H9 (cell line): ENCODE data around the gene DAPK2. TPM values are rescaled to one million over a fixed set of nuclear protein-coding genes. Genes with fewer than 3 reads are reported as not detected.

Experiments used
- DNase-seq: peaks from one replicate; pipeline ENCODE4 v3.0.0-alpha.2; 2017
- H2AFZ ChIP-seq: one replicate; pipeline ENCODE4 v1.6.1; 2013; ENCODE audit warnings: mild to moderate bottlenecking, low read length, control low read depth, moderate library complexity
- H2AK5ac ChIP-seq: 2 replicates; pipeline ENCODE4 v1.6.1; 2013; ENCODE audit warnings: low read length, control low read depth, mixed read lengths; ENCODE audit not compliant: insufficient read length
- H2BK120ac ChIP-seq: one replicate; pipeline ENCODE4 v1.6.1; 2013; ENCODE audit warnings: low read depth, mild to moderate bottlenecking, low read length, control low read depth, inconsistent platforms; ENCODE audit not compliant: poor library complexity, severe bottlenecking
- H2BK12ac ChIP-seq: 2 replicates; pipeline ENCODE4 v1.6.1; 2013; ENCODE audit warnings: low read length, control low read depth, mixed read lengths, low read depth; ENCODE audit not compliant: insufficient read length
- H2BK15ac ChIP-seq: 2 replicates; pipeline ENCODE4 v1.6.1; 2013; ENCODE audit warnings: low read depth, low read length, control low read depth
- H2BK20ac ChIP-seq: one replicate; pipeline ENCODE4 v1.6.1; 2013; ENCODE audit warnings: low read depth, mild to moderate bottlenecking, low read length, control low read depth, inconsistent platforms; ENCODE audit not compliant: poor library complexity, severe bottlenecking
- H2BK5ac ChIP-seq: 2 replicates; pipeline ENCODE4 v1.6.1; 2013; ENCODE audit warnings: low read length, control low read depth, mixed read lengths; ENCODE audit not compliant: insufficient read length
- H3K14ac ChIP-seq: 2 replicates; pipeline ENCODE4 v1.6.1; 2013; ENCODE audit warnings: low read length, control low read depth; ENCODE audit not compliant: insufficient read depth
- H3K18ac ChIP-seq: 2 replicates; pipeline ENCODE4 v1.6.1; 2013; ENCODE audit warnings: low read depth, mild to moderate bottlenecking, mixed read lengths, low read length, control low read depth; ENCODE audit not compliant: insufficient read length
- H3K23ac ChIP-seq: 2 replicates; pipeline ENCODE4 v1.6.1; 2013; ENCODE audit warnings: low read length, control low read depth, mixed read lengths, low read depth; ENCODE audit not compliant: insufficient read length
- H3K23me2 ChIP-seq: 2 replicates; pipeline ENCODE4 v1.6.1; 2013; ENCODE audit warnings: low read depth, mild to moderate bottlenecking, mixed read lengths, low read length, control low read depth; ENCODE audit not compliant: insufficient read length, poor library complexity, severe bottlenecking
- H3K27ac ChIP-seq: 2 replicates; pipeline ENCODE4 v1.5.1; 2013; ENCODE audit warnings: low read length, control low read depth, mixed read lengths, low read depth; ENCODE audit not compliant: insufficient read length
- H3K27me3 ChIP-seq: 2 replicates; pipeline ENCODE4 v1.6.1; 2013; ENCODE audit warnings: low read length, control low read depth, inconsistent platforms; ENCODE audit not compliant: insufficient read depth
- H3K4ac ChIP-seq: 2 replicates; pipeline ENCODE4 v1.6.1; 2013; ENCODE audit warnings: low read depth, mild to moderate bottlenecking, control low read depth, inconsistent platforms, low read length, moderate library complexity
- H3K4me1 ChIP-seq: 2 replicates; pipeline ENCODE4 v1.6.1; 2013; ENCODE audit warnings: low read length, control low read depth, inconsistent platforms; ENCODE audit not compliant: insufficient read depth
- H3K4me2 ChIP-seq: 2 replicates; pipeline ENCODE4 v1.6.1; 2013; ENCODE audit warnings: low read length, control low read depth, mixed read lengths; ENCODE audit not compliant: insufficient read length, insufficient read depth
- H3K56ac ChIP-seq: 2 replicates; pipeline ENCODE4 v1.6.1; 2013; ENCODE audit warnings: low read depth, mild to moderate bottlenecking, mixed read lengths, low read length, control low read depth; ENCODE audit not compliant: insufficient read length
- H3K79me1 ChIP-seq: 2 replicates; pipeline ENCODE4 v1.6.1; 2013; ENCODE audit warnings: low read depth, mild to moderate bottlenecking, moderate library complexity, low read length, control low read depth, inconsistent platforms; ENCODE audit not compliant: insufficient read depth, poor library complexity, severe bottlenecking
- H3K79me2 ChIP-seq: 2 replicates; pipeline ENCODE4 v1.6.1; 2013; ENCODE audit warnings: low read length, control low read depth, inconsistent platforms; ENCODE audit not compliant: insufficient read depth
- H3K9ac ChIP-seq: 2 replicates; pipeline ENCODE4 v1.6.1; 2013; ENCODE audit warnings: low read length, control low read depth, mixed read lengths; ENCODE audit not compliant: insufficient read length; ENCODE audit errors: extremely low read depth
- H3K9me3 ChIP-seq: one replicate; pipeline ENCODE4 v1.6.1; 2013; ENCODE audit warnings: low read depth, low read length, inconsistent platforms; ENCODE audit not compliant: control insufficient read depth
- H3T11ph ChIP-seq: one replicate; pipeline ENCODE4 v1.6.1; 2013; ENCODE audit warnings: mild to moderate bottlenecking, low read length, control low read depth, inconsistent platforms
- H4K20me1 ChIP-seq: one replicate; pipeline ENCODE4 v1.6.1; 2013; ENCODE audit not compliant: control insufficient read depth, insufficient read length, insufficient read depth
- H4K5ac ChIP-seq: 2 replicates; pipeline ENCODE4 v1.6.1; 2013; ENCODE audit warnings: low read depth, mild to moderate bottlenecking, mixed read lengths, low read length, control low read depth; ENCODE audit not compliant: insufficient read length
- H4K8ac ChIP-seq: replicated peaks from 2 replicates; pipeline ENCODE4 v1.6.1; 2013; ENCODE audit warnings: low read length, control low read depth, mixed read lengths, low read depth; ENCODE audit not compliant: insufficient read length
- H4K91ac ChIP-seq: 2 replicates; pipeline ENCODE4 v1.6.1; 2013; ENCODE audit warnings: low read depth, mild to moderate bottlenecking, moderate library complexity, mixed read lengths, low read length, control low read depth; ENCODE audit not compliant: insufficient read length
- H3K27ac Mint-ChIP-seq, 3 experiments: 2 replicates in 2 of 3; 3 replicates in 1 of 3; pipeline ENCODE4 v1.8.0; 2020 to 2021; ENCODE audit warnings: mixed read lengths in 3 of 3, mild to moderate bottlenecking in 1 of 3, moderate library complexity in 1 of 3
- H3K27me3 Mint-ChIP-seq: 2 replicates; pipeline ENCODE4 v1.8.0; 2021; ENCODE audit warnings: low read depth, mild to moderate bottlenecking, moderate library complexity, mixed read lengths
- H3K36me3 Mint-ChIP-seq, 3 experiments: 2 replicates in 2 of 3; 3 replicates in 1 of 3; pipeline ENCODE4 v1.8.0; 2020 to 2021; ENCODE audit warnings: low read depth in 3 of 3, mixed read lengths in 3 of 3; ENCODE audit not compliant: insufficient read depth in 1 of 3
- H3K4me1 Mint-ChIP-seq, 2 experiments: 2 replicates each; pipeline ENCODE4 v1.8.0; 2020; ENCODE audit warnings: mixed read lengths in 2 of 2
- H3K4me3 Mint-ChIP-seq, 2 experiments: 2 replicates in 1 of 2; 3 replicates in 1 of 2; pipeline ENCODE4 v1.8.0; 2020 to 2021; ENCODE audit warnings: mild to moderate bottlenecking in 2 of 2, mixed read lengths in 2 of 2, moderate library complexity in 1 of 2
- H3K9me3 Mint-ChIP-seq, 2 experiments: 2 replicates in 1 of 2; 3 replicates in 1 of 2; pipeline ENCODE4 v1.8.0; 2020; ENCODE audit warnings: mild to moderate bottlenecking in 2 of 2, mixed read lengths in 2 of 2, moderate library complexity in 1 of 2
- CTCF ChIP-seq: fragments of 200-600 bp; sonication (generic); conservative IDR thresholded peaks from 3 replicates; pipeline ENCODE4 v1.8.0; 2021; ENCODE audit warnings: antibody characterized with exemption, mild to moderate bottlenecking
- WGBS: extraction: QIAGEN DNeasy Blood & Tissue Kit; methylation state at CpG from one replicate; pipeline ENCODE4 v1.1.7; 2013; ENCODE audit warnings: missing lambda C conversion rate, low lambda C conversion rate, mixed read lengths; ENCODE audit not compliant: insufficient read length; ENCODE audit errors: extremely low coverage; 5-methylcytosine and 5-hydroxymethylcytosine counted together
- total RNA-seq: library from RNA; stranded (reverse); gene quantifications from 2 replicates; pipeline ENCODE4 v1.2.1, GENCODE V29; 2021

The DAPK2 gene
- total RNA-seq, 1 experiment from 2014 or later, result 3.5 TPM

GRCh38 chr15:64032329-64032728 is 14.0 kb downstream of the DAPK2 start:
- H3K23me2 ChIP-seq, result no peaks in the 10 kb centered on the region
- H3K4ac ChIP-seq, result no peak overlapping the region
- H2BK5ac ChIP-seq, result no peak overlapping the region
- no peaks in the 10 kb centered on the region for H3K79me2 ChIP-seq
- H3K9me3 Mint-ChIP-seq, result no peaks in the 10 kb centered on the region
- no peak overlapping the region for H3K27ac ChIP-seq
- no peaks in the 10 kb centered on the region for H3K27me3 ChIP-seq
- H2BK120ac ChIP-seq, result no peak overlapping the region
- no peak overlapping the region for H2BK12ac ChIP-seq
- H3K27ac Mint-ChIP-seq, result no peak overlapping the region
- no peak overlapping the region for H4K5ac ChIP-seq
- no peak overlapping the region for H3T11ph ChIP-seq
- H3K27me3 Mint-ChIP-seq, result no peaks in the 10 kb centered on the region; the same call in 1 of the 2 replicates
- no peak overlapping the region for H3K4me2 ChIP-seq
- peaks cover 8 to 13% of the 10 kb centered on the region in 2 experiments; a peak in 3 of 4 replicates for H3K4me1 Mint-ChIP-seq
- H4K20me1 ChIP-seq, result no peaks in the 10 kb centered on the region
- no peak overlapping the region for H3K9ac ChIP-seq
- WGBS, result no CpG with 5 or more reads among the region's 5 CpGs
- H3K4me3 Mint-ChIP-seq, result no peak overlapping the region
- no peak overlapping the region for H3K23ac ChIP-seq
- H2AFZ ChIP-seq, result no peak overlapping the region
- no peak for TF ChIP-seq CTCF
- H3K79me1 ChIP-seq, result no peaks in the 10 kb centered on the region
- H3K56ac ChIP-seq, result no peak overlapping the region
- no peaks in the 10 kb centered on the region for H3K36me3 Mint-ChIP-seq
- H2AK5ac ChIP-seq, result no peak overlapping the region
- H3K14ac ChIP-seq, result no peak overlapping the region
- no peak overlapping the region for H2BK15ac ChIP-seq
- H3K9me3 ChIP-seq, result no peaks in the 10 kb centered on the region
- H2BK20ac ChIP-seq, result no peak overlapping the region
- no peak overlapping the region for H4K91ac ChIP-seq
- no peaks in the 10 kb centered on the region for H3K4me1 ChIP-seq
- no peak for DNase-seq
- no peak overlapping the region for H3K18ac ChIP-seq
- H4K8ac ChIP-seq, result no peak overlapping the region
